Frontal cortex (tissue), 4 donors: Measurements from ENCODE around the gene SPSB2. TPM values are rescaled to one million over a fixed set of nuclear protein-coding genes. Genes with fewer than 3 reads are reported as not detected.

Experiments
- DNase-seq, 2 donors: peaks; one replicate each; pipeline ENCODE4 v3.0.0; 2012; ENCODE audit warnings: low spot score in 2 of 2
- FAIRE-seq: peaks from 2 replicates; lab custom pipeline; 2012; peaks lifted over from hg19 to GRCh38; lab: Jason Lieb, UNC
- total RNA-seq: library from RNA; depleted of rRNA; stranded (reverse); fragments of >200 nt; gene quantifications from one replicate; pipeline ENCODE4 v1.2.3, GENCODE V29; 2014
- donor health status: control.
- donor health status: control.
- donor health status: control.

Gene SPSB2
- total RNA-seq, 1 donor from 2014 or later, result 1.6 TPM

- no peak for FAIRE-seq
- DNase-seq, result no peak
These were observed 19.1 kb downstream of the SPSB2 start for GRCh38 chr12:6854036-6854435.

GRCh38 chr12:6853626-6854025, 19.5 kb downstream of the SPSB2 start:
- no peak for DNase-seq
- FAIRE-seq, result no peak

- FAIRE-seq (no peak), DNase-seq (peak in 1 of 2 donors; percentile 60)
These were observed 20.3 kb downstream of the SPSB2 start for GRCh38 chr12:6852651-6853354.

- FAIRE-seq (peak; percentile 79), DNase-seq (peak; percentile 90 to 92)
These were observed 21.0 kb downstream of the SPSB2 start, which contains the start of gene USP5 for GRCh38 chr12:6851921-6852650. USP5 (plus strand) TSS chr12:6852150; CDS start chr12:6852180, 30 bp downstream.

- no peak for FAIRE-seq
- DNase-seq, result peak; percentile 95 to 100
These were observed 21.8 kb downstream of the SPSB2 start, which contains the start of gene CDCA3 for GRCh38 chr12:6851153-6851920. CDCA3 (minus strand) TSS chr12:6851286; CDS start chr12:6850952, 334 bp downstream.

- no peak for DNase-seq
- no peak for FAIRE-seq
These were observed 22.3 kb downstream of the SPSB2 start for GRCh38 chr12:6850796-6851152.

- no peak for DNase-seq
These were observed 23.0 kb downstream of the SPSB2 start for GRCh38 chr12:6849976-6850560.

GRCh38 chr12:6849427-6849826, 23.7 kb downstream of the SPSB2 start:
- DNase-seq (no peak), FAIRE-seq (no peak)

More at GRCh38 chr12:6849976-6850560, 23.0 kb downstream of the SPSB2 start:
- no peak for FAIRE-seq

- DNase-seq (no peak), FAIRE-seq (no peak)
These were observed 25.4 kb downstream of the SPSB2 start for GRCh38 chr12:6847676-6848075.

GRCh38 chr12:6846316-6846869, 26.7 kb downstream of the SPSB2 start:
- DNase-seq, result no peak
- FAIRE-seq, result no peak

- FAIRE-seq (no peak), DNase-seq (no peak)
These were observed 27.7 kb downstream of the SPSB2 start for GRCh38 chr12:6845395-6845794.

GRCh38 chr12:6843118-6843902, 29.8 kb downstream of the SPSB2 start:
- FAIRE-seq, result no peak
- no peak for DNase-seq

GRCh38 chr12:6842075-6842474, 31.0 kb downstream of the SPSB2 start:
- FAIRE-seq, result no peak

GRCh38 chr12:6840761-6841515, 32.2 kb downstream of the SPSB2 start, which contains the start of gene GNB3:
GNB3 (plus strand) TSS chr12:6840925; CDS start chr12:6841288, 363 bp downstream.
- FAIRE-seq, result no peak
- no peak for DNase-seq

More at GRCh38 chr12:6842075-6842474, 31.0 kb downstream of the SPSB2 start:
- no peak for DNase-seq

- DNase-seq (no peak), FAIRE-seq (no peak)
These were observed 32.8 kb downstream of the SPSB2 start for GRCh38 chr12:6840330-6840729.

- FAIRE-seq (no peak), DNase-seq (no peak)
These were observed 33.5 kb downstream of the SPSB2 start for GRCh38 chr12:6839482-6840201.

- no peak for DNase-seq
- no peak for FAIRE-seq
These were observed 34.2 kb downstream of the SPSB2 start for GRCh38 chr12:6838854-6839253.
